Kidney (tissue), 14 donors: Measurements from ENCODE around the gene ZNF555. TPM values are rescaled to one million over a fixed set of nuclear protein-coding genes. Genes with fewer than 3 reads are reported as not detected.

ENCODE experiments used
- DNase-seq, 5 donors: peaks; one replicate each; pipeline ENCODE4 v3.0.0-alpha.2; 2013 to 2020
- FAIRE-seq: peaks from 2 replicates; lab custom pipeline; 2012; peaks lifted over from hg19 to GRCh38; lab: Jason Lieb, UNC
- H3K27ac ChIP-seq, 2 donors: one replicate each; pipeline ENCODE4 v1.7.0; 2013; ENCODE audit warnings: low read depth in 2 of 2, low read length in 2 of 2, inconsistent platforms in 1 of 2
- H3K27me3 ChIP-seq: one replicate; pipeline ENCODE4 v1.7.1; 2013; ENCODE audit warnings: low read length, inconsistent platforms; ENCODE audit not compliant: control insufficient read depth, insufficient read depth
- H3K36me3 ChIP-seq, 3 donors: one replicate each; pipeline versions ENCODE4 v1.7.0 to v1.7.1; 2013; ENCODE audit warnings: low read length in 3 of 3, control low read depth in 1 of 3, inconsistent platforms in 1 of 3; ENCODE audit not compliant: insufficient read depth in 3 of 3, control insufficient read depth in 2 of 3
- H3K4me1 ChIP-seq, 3 donors: one replicate each; pipeline versions ENCODE4 v1.7.0 to v1.7.1; 2013; ENCODE audit warnings: low read length in 3 of 3, inconsistent platforms in 1 of 3, low read depth in 1 of 3; ENCODE audit not compliant: control insufficient read depth in 2 of 3, insufficient read depth in 2 of 3
- H3K4me3 ChIP-seq, 3 donors: one replicate each; pipeline versions ENCODE4 v1.7.0 to v1.8.1; 2013; ENCODE audit warnings: low read length in 3 of 3, control low read depth in 1 of 3, inconsistent platforms in 1 of 3
- H3K9ac ChIP-seq, 3 donors: one replicate each; pipeline versions ENCODE4 v1.7.0 to v1.7.1; 2013; ENCODE audit warnings: low read length in 3 of 3, control low read depth in 1 of 3, inconsistent platforms in 1 of 3
- H3K9me3 ChIP-seq, 3 donors: one replicate each; pipeline versions ENCODE4 v1.7.0 to v1.7.1; 2013; ENCODE audit warnings: low read length in 3 of 3, control low read depth in 1 of 3, inconsistent platforms in 1 of 3; ENCODE audit not compliant: control insufficient read depth in 2 of 3, insufficient read depth in 1 of 3
- intact Hi-C: fragments of 100-400 bp; cut with DNase I; formaldehyde crosslinking; loops from one replicate; pipeline ENCODE4 v1.11.1; 2022
- polyA plus RNA-seq: library from polyadenylated mRNA; stranded (reverse); fragments of 350-450 nt; fragmentation: Illumina TruSeq; extraction: RNeasy Lipid Tissue Mini Kit (QIAGEN cat#74804); gene quantifications from one replicate; pipeline ENCODE4 v1.2.3, GENCODE V29; 2014; ENCODE audit warnings: low read depth, low replicate concordance; ENCODE audit not compliant: insufficient read depth
- total RNA-seq: library from RNA; stranded (reverse); fragmentation: NEBNext Ultra II Directional; extraction: Animal tissue kit (Norgen Biotek cat#: 25700); gene quantifications from one replicate; pipeline ENCODE4 v1.2.1, GENCODE V29; 2021
- TF ChIP-seq, protein P1 (sequence below): IDR thresholded peaks from 3 replicates; pipeline ENCODE4 v1.5.1; 2012; ENCODE audit warnings: mild to moderate bottlenecking, moderate library complexity, borderline replicate concordance; ENCODE audit not compliant: insufficient read depth; ENCODE audit errors: extremely low read depth
- donor health status: control.
- donor health status: control.
- donor health status: control.
- donor health status: control.
- donor health status: control.
- donor health status: DM: yes; HTN: yes; CAD: no.
- donor health status: Normal renal cell carcinoma (clear cell type).

The ZNF555 gene
- total and polyA plus RNA-seq, 2 donors from 2014 or later, result 3.9 to 9.8 TPM

DNA sequence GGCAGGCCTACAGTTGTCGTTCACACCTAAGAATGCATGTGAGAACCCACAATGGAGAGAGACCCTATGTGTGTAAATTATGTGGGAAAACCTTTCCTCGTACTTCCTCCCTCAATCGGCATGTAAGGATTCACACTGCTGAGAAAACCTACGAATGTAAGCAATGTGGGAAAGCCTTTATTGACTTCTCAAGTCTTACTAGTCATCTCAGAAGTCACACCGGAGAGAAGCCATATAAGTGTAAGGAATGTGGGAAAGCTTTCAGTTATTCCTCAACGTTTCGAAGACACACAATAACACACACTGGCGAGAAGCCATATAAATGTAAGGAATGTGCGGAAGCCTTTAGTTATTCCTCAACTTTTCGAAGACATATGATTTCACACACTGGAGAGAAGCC is 11.3 kb downstream of the ZNF555 start:
- FAIRE-seq (no peak), DNase-seq (no peak)
- Histone ChIP-seq H3K27me3 (no peaks in the 10 kb centered on the region), H3K27ac (no peak overlapping the region), H3K4me3 (peak overlapping the region in 2 of 3 donors; percentile 15 to 20), H3K9ac (no peak overlapping the region), H3K36me3 (peaks cover 26 to 31% (median 27%) of the 10 kb centered on the region in 3 donors), H3K4me1 (no peaks in the 10 kb centered on the region), H3K9me3 (peaks cover 18 to 49% (median 24%) of the 10 kb centered on the region in 3 donors)
- intact Hi-C loops, result no loop called here
- TF ChIP-seq, protein P1, sequence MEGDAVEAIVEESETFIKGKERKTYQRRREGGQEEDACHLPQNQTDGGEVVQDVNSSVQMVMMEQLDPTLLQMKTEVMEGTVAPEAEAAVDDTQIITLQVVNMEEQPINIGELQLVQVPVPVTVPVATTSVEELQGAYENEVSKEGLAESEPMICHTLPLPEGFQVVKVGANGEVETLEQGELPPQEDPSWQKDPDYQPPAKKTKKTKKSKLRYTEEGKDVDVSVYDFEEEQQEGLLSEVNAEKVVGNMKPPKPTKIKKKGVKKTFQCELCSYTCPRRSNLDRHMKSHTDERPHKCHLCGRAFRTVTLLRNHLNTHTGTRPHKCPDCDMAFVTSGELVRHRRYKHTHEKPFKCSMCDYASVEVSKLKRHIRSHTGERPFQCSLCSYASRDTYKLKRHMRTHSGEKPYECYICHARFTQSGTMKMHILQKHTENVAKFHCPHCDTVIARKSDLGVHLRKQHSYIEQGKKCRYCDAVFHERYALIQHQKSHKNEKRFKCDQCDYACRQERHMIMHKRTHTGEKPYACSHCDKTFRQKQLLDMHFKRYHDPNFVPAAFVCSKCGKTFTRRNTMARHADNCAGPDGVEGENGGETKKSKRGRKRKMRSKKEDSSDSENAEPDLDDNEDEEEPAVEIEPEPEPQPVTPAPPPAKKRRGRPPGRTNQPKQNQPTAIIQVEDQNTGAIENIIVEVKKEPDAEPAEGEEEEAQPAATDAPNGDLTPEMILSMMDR, result no peak

DNA sequence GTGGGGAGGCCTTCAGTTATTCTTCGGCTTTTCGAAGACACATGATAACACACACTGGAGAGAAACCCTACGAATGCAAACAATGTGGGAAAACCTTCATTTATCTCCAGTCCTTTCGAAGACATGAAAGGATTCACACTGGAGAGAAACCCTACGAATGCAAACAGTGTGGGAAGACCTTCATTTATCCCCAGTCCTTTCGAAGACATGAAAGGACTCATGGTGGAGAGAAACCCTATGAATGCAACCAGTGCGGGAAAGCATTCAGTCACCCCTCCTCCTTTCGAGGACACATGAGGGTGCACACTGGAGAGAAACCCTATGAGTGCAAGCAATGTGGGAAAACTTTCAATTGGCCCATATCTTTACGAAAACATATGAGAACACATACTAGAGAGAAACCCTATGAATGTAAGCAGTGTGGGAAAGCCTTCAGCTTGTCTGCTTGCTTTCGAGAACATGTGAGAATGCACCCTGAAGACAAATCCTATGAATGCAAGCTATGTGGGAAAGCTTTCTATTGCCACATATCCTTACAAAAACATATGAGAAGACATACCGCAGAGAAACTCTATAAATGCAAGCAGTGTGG is 11.8 kb downstream of the ZNF555 start:
- TF ChIP-seq, protein P1, result no peak
- peaks cover 26 to 31% (median 27%) of the 10 kb centered on the region in 3 donors for H3K36me3 ChIP-seq
- intact Hi-C loops, result no loop called here

DNA sequence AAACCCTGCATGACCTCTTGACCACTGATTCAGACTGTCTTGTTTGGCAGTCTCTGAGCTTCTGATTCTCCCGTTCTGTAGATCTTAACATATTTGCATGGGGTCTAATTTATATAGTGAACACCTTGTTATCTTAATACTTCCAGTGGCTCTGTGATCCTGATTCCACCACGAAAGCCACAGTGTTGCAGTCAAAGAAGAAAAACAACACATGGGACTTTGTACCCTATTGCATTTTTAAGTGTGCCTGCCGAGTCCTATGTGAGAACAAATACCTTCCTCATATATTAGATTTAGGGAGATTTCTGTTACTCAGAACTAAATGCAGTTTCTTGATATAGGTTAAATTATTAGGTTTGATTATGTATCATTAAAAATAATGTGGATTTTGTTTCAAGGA is 13.6 kb downstream of the ZNF555 start:
- peaks cover 26 to 31% (median 27%) of the 10 kb centered on the region in 3 donors for H3K36me3 ChIP-seq

More for the DNA sequence above, 11.8 kb downstream of the ZNF555 start:
- DNase-seq, result no peak
- Histone ChIP-seq H3K4me3 (peak overlapping the region in 2 of 3 donors; percentile 14 to 26), H3K4me1 (no peaks in the 10 kb centered on the region), H3K9ac (no peak overlapping the region), H3K9me3 (peaks cover 18 to 52% (median 24%) of the 10 kb centered on the region in 3 donors), H3K27ac (no peak overlapping the region), H3K27me3 (no peaks in the 10 kb centered on the region)
- no peak for FAIRE-seq

More for the DNA sequence above, 13.6 kb downstream of the ZNF555 start:
- Histone ChIP-seq H3K27ac (no peak overlapping the region), H3K4me1 (no peaks in the 10 kb centered on the region), H3K9ac (no peak overlapping the region), H3K4me3 (no peak overlapping the region), H3K27me3 (no peaks in the 10 kb centered on the region), H3K9me3 (peaks cover 18 to 61% (median 24%) of the 10 kb centered on the region in 3 donors)
- intact Hi-C loops, result no loop called here
- FAIRE-seq, result no peak
- TF ChIP-seq, protein P1, result no peak
- no peak for DNase-seq
